Neural progenitor cell (in vitro differentiated cells): ENCODE data around the gene PAPPA2. TPM values are rescaled to one million over a fixed set of nuclear protein-coding genes. Genes with fewer than 3 reads are reported as not detected.
"Not testable (repeated sequence)": the region's sequence is repeated elsewhere in the genome, so short reads cannot be mapped to it uniquely, and the experiment has no call there.

Experiments
- DNase-seq: peaks from one replicate; pipeline ENCODE4 v3.0.0-alpha.2; 2016; ENCODE audit warnings: low spot score
- H2AFZ ChIP-seq: fragments of 200-600 bp; sonication (generic); replicated peaks from 2 replicates; pipeline ENCODE4 v1.6.1; 2016; ENCODE audit warnings: antibody characterized with exemption
- H3F3A ChIP-seq: fragments of 200-600 bp; sonication (generic); 2 replicates; pipeline ENCODE4 v1.6.1; 2016; ENCODE audit warnings: antibody characterized with exemption, low read depth
- H3K27ac ChIP-seq: fragments of 200-600 bp; sonication (generic); 2 replicates; pipeline ENCODE4 v1.5.1; 2016; ENCODE audit warnings: mild to moderate bottlenecking
- H3K27me3 ChIP-seq: fragments of 200-600 bp; sonication (generic); 2 replicates; pipeline ENCODE4 v1.6.1; 2016; ENCODE audit warnings: mild to moderate bottlenecking, moderate library complexity
- H3K36me3 ChIP-seq: fragments of 200-600 bp; sonication (generic); 2 replicates; pipeline ENCODE4 v1.5.1; 2016
- H3K4me1 ChIP-seq: fragments of 200-600 bp; sonication (generic); 2 replicates; pipeline ENCODE4 v1.6.1; 2016; ENCODE audit warnings: mixed run types
- H3K4me2 ChIP-seq: fragments of 200-600 bp; sonication (generic); 2 replicates; pipeline ENCODE4 v1.6.1; 2016
- H3K4me3 ChIP-seq: fragments of 200-600 bp; sonication (generic); 2 replicates; pipeline ENCODE4 v1.5.1; 2016
- H3K79me2 ChIP-seq: fragments of 200-600 bp; sonication (generic); 2 replicates; pipeline ENCODE4 v1.6.1; 2016; ENCODE audit warnings: low read depth
- H3K9ac ChIP-seq: fragments of 200-600 bp; sonication (generic); 2 replicates; pipeline ENCODE4 v1.6.1; 2016
- H3K9me3 ChIP-seq: fragments of 200-600 bp; sonication (generic); 2 replicates; pipeline ENCODE4 v1.5.1; 2016; ENCODE audit warnings: low read depth
- H4K20me1 ChIP-seq: fragments of 200-600 bp; sonication (generic); 2 replicates; pipeline ENCODE4 v1.6.1; 2016; ENCODE audit warnings: low read depth
- H3K27ac Mint-ChIP-seq: 3 replicates; pipeline ENCODE4 v1.8.0; 2021; ENCODE audit warnings: mixed read lengths
- H3K27me3 Mint-ChIP-seq: 2 replicates; pipeline ENCODE4 v1.8.0; 2022; ENCODE audit warnings: low read depth, mild to moderate bottlenecking, inconsistent platforms, moderate library complexity, mixed read lengths; ENCODE audit not compliant: insufficient read depth
- H3K36me3 Mint-ChIP-seq: 3 replicates; pipeline ENCODE4 v1.8.0; 2021; ENCODE audit warnings: mixed read lengths
- H3K4me1 Mint-ChIP-seq: 3 replicates; pipeline ENCODE4 v1.8.0; 2021; ENCODE audit warnings: mixed read lengths
- H3K4me3 Mint-ChIP-seq: 3 replicates; pipeline ENCODE4 v1.8.0; 2021; ENCODE audit warnings: mild to moderate bottlenecking, moderate library complexity, mixed read lengths
- H3K9me3 Mint-ChIP-seq: 3 replicates; pipeline ENCODE4 v1.8.0; 2020; ENCODE audit warnings: mixed read lengths
- EZH2 ChIP-seq: fragments of 200-600 bp; sonication (generic); IDR thresholded peaks from 2 replicates; pipeline ENCODE4 v1.6.1; 2017; ENCODE audit warnings: antibody characterized with exemption, mild to moderate bottlenecking, moderate library complexity
- EZH2phosphoT487 ChIP-seq: fragments of 200-600 bp; sonication (generic); IDR thresholded peaks from 2 replicates; pipeline ENCODE4 v1.6.1; 2017; ENCODE audit warnings: antibody characterized with exemption
- total RNA-seq: library from RNA; depleted of rRNA; stranded (reverse); fragments of >200 nt; gene quantifications from 2 replicates; pipeline ENCODE4 v1.2.3, GENCODE V29; 2015; ENCODE audit warnings: low replicate concordance
- TF ChIP-seq, protein P1 (sequence below): fragments of 200-600 bp; sonication (generic); IDR thresholded peaks from 2 replicates; pipeline ENCODE4 v1.5.1; 2017; ENCODE audit warnings: antibody characterized with exemption, mild to moderate bottlenecking

The PAPPA2 gene
- total RNA-seq, 1 donor from 2014 or later = 0.17 TPM

DNA sequence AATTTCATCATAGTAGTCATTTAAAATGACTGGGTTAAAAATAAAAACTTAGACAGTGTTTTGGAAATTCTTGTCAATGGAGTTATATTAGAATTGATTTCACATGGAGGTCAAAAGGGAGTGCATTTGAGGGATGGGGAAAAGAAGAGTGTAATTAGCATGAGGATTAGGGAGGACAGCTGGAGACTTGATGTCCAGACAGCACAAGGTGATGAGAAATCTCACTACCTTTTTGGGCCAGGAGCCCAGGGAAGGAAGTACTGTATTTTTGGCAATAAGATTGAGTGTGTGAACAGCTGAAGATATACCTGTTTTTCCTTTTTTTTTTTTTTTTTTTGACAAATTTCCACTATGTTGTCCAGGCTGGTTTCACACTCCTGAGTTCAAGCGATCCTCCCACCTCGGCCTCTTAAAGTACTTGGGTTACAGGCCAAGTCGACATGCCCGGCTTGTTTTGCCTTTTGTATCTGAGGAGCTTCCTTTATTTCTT, 163.6 kb downstream of the PAPPA2 start:
- Histone ChIP-seq H3K27me3 (no peaks in the 10 kb centered on the region), H3K36me3 (no peaks in the 10 kb centered on the region)
- H3K36me3 Mint-ChIP-seq = no peaks in the 10 kb centered on the region

DNA sequence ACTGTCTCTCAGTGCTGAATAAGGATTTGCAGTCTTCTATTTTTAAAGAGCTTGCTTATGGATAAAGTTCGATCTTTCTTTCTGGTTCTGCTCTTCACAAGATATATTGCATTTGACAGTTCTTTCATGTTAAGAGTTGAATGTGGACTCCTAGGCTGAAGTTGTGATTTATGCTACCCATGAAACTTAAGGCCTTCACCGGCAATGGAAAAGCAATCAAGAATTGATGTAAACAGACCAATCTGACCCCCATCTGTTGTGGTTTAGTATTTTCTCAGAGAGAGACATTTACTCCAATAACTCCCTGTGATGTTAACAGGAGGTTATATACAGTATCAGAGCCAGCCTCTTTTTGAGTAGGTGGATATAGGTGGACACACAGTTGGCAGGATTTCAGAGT, 165.8 kb downstream of the PAPPA2 start:
- TF ChIP-seq EZH2phosphoT487 (no peak), EZH2 (no peak)
- TF ChIP-seq, protein P1, sequence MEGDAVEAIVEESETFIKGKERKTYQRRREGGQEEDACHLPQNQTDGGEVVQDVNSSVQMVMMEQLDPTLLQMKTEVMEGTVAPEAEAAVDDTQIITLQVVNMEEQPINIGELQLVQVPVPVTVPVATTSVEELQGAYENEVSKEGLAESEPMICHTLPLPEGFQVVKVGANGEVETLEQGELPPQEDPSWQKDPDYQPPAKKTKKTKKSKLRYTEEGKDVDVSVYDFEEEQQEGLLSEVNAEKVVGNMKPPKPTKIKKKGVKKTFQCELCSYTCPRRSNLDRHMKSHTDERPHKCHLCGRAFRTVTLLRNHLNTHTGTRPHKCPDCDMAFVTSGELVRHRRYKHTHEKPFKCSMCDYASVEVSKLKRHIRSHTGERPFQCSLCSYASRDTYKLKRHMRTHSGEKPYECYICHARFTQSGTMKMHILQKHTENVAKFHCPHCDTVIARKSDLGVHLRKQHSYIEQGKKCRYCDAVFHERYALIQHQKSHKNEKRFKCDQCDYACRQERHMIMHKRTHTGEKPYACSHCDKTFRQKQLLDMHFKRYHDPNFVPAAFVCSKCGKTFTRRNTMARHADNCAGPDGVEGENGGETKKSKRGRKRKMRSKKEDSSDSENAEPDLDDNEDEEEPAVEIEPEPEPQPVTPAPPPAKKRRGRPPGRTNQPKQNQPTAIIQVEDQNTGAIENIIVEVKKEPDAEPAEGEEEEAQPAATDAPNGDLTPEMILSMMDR = no peak
- Histone ChIP-seq H3K36me3 (no peaks in the 10 kb centered on the region), H3K79me2 (no peaks in the 10 kb centered on the region), H3K9ac (no peak overlapping the region), H4K20me1 (no peaks in the 10 kb centered on the region), H3K27me3 (no peaks in the 10 kb centered on the region), H3K27ac (no peak overlapping the region), H3K4me2 (no peak overlapping the region), H3K4me3 (no peak overlapping the region), H3F3A (no peaks in the 10 kb centered on the region), H2AFZ (no peak overlapping the region), H3K4me1 (no peaks in the 10 kb centered on the region), H3K9me3 (no peaks in the 10 kb centered on the region)
- Mint-ChIP-seq H3K36me3 (no peaks in the 10 kb centered on the region), H3K4me1 (no peaks in the 10 kb centered on the region), H3K27me3 (no peaks in the 10 kb centered on the region), H3K4me3 (no peak overlapping the region), H3K9me3 (no peaks in the 10 kb centered on the region), H3K27ac (no peak overlapping the region)
- DNase-seq = no peak

More for the DNA sequence above, 163.6 kb downstream of the PAPPA2 start:
- Histone ChIP-seq H3K79me2 (no peaks in the 10 kb centered on the region), H3F3A (no peaks in the 10 kb centered on the region), H3K9me3 (no peaks in the 10 kb centered on the region), H4K20me1 (no peaks in the 10 kb centered on the region), H3K9ac (no peak overlapping the region), H2AFZ (no peak overlapping the region), H3K27ac (no peak overlapping the region), H3K4me1 (no peaks in the 10 kb centered on the region), H3K4me2 (no peak overlapping the region), H3K4me3 (no peak overlapping the region)
- TF ChIP-seq EZH2phosphoT487 (no peak), EZH2 (no peak)
- TF ChIP-seq, protein P1 = no peak
- Mint-ChIP-seq H3K27me3 (no peaks in the 10 kb centered on the region), H3K4me1 (no peaks in the 10 kb centered on the region), H3K4me3 (no peak overlapping the region), H3K9me3 (no peaks in the 10 kb centered on the region), H3K27ac (no peak overlapping the region)
- no peak for DNase-seq

DNA sequence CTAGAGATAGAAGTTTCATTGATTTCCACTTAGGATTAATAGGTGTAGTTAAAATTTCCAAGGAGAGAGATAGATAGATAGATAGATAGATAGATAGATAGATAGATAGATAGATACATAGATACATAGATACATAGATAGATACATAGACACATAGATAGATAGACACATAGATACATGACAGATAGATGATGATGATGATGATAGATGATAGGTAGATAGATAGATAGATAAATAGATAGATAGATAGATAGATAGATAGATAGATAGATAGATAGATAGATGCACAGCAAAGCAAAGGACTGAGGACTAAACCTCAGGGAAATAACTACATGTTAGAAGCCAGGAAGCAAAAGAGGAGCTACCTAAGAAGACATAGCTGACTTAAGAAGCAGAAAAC, 171.8 kb downstream of the PAPPA2 start:
- not testable (repeated sequence) for H3K27ac Mint-ChIP-seq

DNA sequence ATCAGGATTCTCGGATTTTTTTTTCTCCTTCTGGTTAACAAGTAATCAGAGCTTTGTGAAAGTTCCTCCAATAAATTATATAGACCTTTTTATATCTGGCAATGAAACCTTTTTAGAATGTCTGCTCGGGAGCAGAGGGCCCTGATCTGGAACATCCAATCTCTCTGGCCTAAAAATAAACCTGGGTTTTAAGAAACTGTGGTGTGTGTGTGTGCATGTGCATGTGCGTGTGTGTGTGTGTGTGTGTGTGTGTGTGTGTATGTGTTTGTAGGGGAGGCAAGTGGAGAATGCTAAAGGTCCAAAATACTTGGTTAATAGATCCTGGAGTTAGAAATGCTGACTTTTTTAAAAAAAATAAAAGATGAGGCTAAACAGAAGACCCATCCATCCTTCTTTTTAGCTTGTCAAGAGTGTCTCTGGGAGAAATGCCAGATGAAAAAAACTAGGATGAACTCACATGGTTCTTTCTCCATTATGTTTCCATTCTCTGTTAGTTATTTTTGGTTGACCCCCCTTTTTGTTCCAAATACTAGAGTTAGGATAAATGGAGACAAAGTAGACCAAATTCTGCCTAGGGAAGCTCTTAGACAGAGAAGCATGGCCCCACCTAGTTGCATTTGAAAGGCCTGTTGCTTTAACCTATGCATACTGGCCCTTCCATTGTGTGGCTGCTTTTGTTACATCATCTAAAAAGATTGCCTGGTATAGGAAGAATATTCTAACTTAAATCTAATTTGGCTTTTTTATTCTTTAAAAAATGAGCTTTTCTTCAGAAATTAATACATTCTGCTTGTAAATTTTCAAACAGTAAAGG, 175.9 kb downstream of the PAPPA2 start:
- no peak overlapping the region for H3K27ac Mint-ChIP-seq
- H2AFZ ChIP-seq = no peak overlapping the region
- no peak overlapping the region for H3K4me3 ChIP-seq
- H4K20me1 ChIP-seq = no peaks in the 10 kb centered on the region
- no peak for TF ChIP-seq EZH2
- TF ChIP-seq, protein P1 = no peak
- no peak for TF ChIP-seq EZH2phosphoT487
- no peaks in the 10 kb centered on the region for H3K36me3 Mint-ChIP-seq
- peaks cover 2% of the 10 kb centered on the region for H3K27me3 Mint-ChIP-seq
- H3K36me3 ChIP-seq = no peaks in the 10 kb centered on the region
- no peaks in the 10 kb centered on the region for H3F3A ChIP-seq
- no peak overlapping the region for H3K9ac ChIP-seq
- no peaks in the 10 kb centered on the region for H3K4me1 Mint-ChIP-seq
- no peaks in the 10 kb centered on the region for H3K9me3 ChIP-seq
- H3K4me3 Mint-ChIP-seq = no peak overlapping the region
- H3K79me2 ChIP-seq = no peaks in the 10 kb centered on the region
- no peak overlapping the region for H3K27ac ChIP-seq
- no peaks in the 10 kb centered on the region for H3K27me3 ChIP-seq
- DNase-seq = no peak
- H3K4me2 ChIP-seq = no peak overlapping the region
- no peaks in the 10 kb centered on the region for H3K4me1 ChIP-seq
- no peaks in the 10 kb centered on the region for H3K9me3 Mint-ChIP-seq

More for the DNA sequence above, 171.8 kb downstream of the PAPPA2 start:
- not testable (repeated sequence) for H3K36me3 Mint-ChIP-seq, DNase-seq, H3K4me3 Mint-ChIP-seq, H3K9me3 ChIP-seq, H3K4me3 ChIP-seq, H3K79me2 ChIP-seq, H3K4me1 ChIP-seq, H3K4me1 Mint-ChIP-seq, H3K4me2 ChIP-seq, H3F3A ChIP-seq, H4K20me1 ChIP-seq, H2AFZ ChIP-seq, H3K36me3 ChIP-seq, H3K27me3 Mint-ChIP-seq, H3K9me3 Mint-ChIP-seq, H3K27me3 ChIP-seq, H3K27ac ChIP-seq, H3K9ac ChIP-seq
